ENCODE data around the gene LCN9.
"Not testable (repeated sequence)": the region's sequence is repeated elsewhere in the genome, so short reads cannot be mapped to it uniquely, and the experiment has no call there.

The LCN9 gene

GRCh38 chr9:135661816-135662560 lies 1.1 kb upstream of the LCN9 start:
- peaks cover 0 to 13% of the 10 kb centered on the region in 2 donors for H3K27me3 Mint-ChIP-seq
- no peaks in the 10 kb centered on the region for H3K4me1 Mint-ChIP-seq
- H3K36me3 Mint-ChIP-seq = no peaks in the 10 kb centered on the region
- no peak for ATAC-seq (replicated peaks)
- no peak for DNase-seq
- no peak overlapping the region for H3K4me3 Mint-ChIP-seq
- H3K9me3 Mint-ChIP-seq = no peaks in the 10 kb centered on the region
- H3K27ac Mint-ChIP-seq = no peak overlapping the region

GRCh38 chr9:135663451-135663770 lies 302 bp downstream of the LCN9 start:
- Mint-ChIP-seq H3K4me3 (no peak overlapping the region), H3K36me3 (no peaks in the 10 kb centered on the region), H3K27me3 (peaks cover 0 to 13% of the 10 kb centered on the region in 2 donors), H3K4me1 (no peaks in the 10 kb centered on the region), H3K9me3 (peaks cover 0 to 2% of the 10 kb centered on the region in 2 donors), H3K27ac (no peak overlapping the region)
- ATAC-seq (replicated peaks) (no peak), DNase-seq (no peak)

DNA sequence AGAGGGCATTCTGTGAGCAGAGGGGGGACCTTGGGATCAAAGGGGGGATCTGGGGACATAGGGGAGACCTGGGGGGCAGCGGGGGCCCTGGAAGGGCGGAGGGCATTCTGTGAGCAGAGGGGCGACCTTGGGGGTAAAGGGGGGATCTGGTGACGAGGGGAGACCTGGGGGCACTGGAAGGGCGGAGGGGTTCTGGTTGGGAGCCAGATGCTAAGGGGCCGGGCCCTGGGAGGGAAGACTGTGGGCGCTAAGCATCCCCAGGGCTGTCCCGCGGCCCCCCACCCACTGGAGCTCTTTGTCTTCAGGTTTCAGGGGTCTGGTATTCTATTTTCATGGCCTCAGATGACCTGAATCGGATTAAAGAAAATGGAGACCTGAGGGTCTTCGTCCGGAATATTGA lies 748 bp downstream of the LCN9 start:
- peaks cover under 1 to 3% of the 10 kb centered on the region in 2 donors for H3K9me3 Mint-ChIP-seq
- no peak overlapping the region for H3K4me3 Mint-ChIP-seq
- ATAC-seq (replicated peaks) (no peak), DNase-seq (no peak)
- no peak overlapping the region for H3K27ac Mint-ChIP-seq
- no peaks in the 10 kb centered on the region for H3K36me3 Mint-ChIP-seq
- no peaks in the 10 kb centered on the region for H3K4me1 Mint-ChIP-seq
- H3K27me3 Mint-ChIP-seq = peaks cover 0 to 13% of the 10 kb centered on the region in 2 donors

DNA sequence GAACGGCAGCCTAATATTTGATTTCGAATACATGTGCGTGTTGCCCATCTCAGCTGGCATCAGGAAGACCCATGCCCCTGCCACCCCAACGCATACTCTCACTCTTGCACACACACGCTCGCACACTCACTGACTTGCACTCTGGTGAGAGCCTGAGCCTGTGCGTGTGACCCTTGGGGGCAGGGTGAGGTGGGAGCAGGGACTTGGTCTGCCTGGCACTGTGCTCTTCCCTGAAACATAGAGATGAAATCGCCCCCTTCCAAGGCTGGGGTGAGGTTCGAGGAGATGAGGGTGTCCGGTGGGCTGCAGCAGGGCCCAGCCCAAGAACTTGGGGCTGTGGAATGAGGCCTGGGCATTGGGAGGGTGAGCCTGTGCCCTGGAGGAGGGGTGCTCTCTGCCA lies 1.2 kb downstream of the LCN9 start:
- no peaks in the 10 kb centered on the region for H3K36me3 Mint-ChIP-seq
- H3K4me3 Mint-ChIP-seq = no peak overlapping the region
- peaks cover 0 to 13% of the 10 kb centered on the region in 2 donors for H3K27me3 Mint-ChIP-seq
- H3K9me3 Mint-ChIP-seq = peaks cover 5 to 7% of the 10 kb centered on the region in 2 donors
- ATAC-seq (replicated peaks) (no peak), DNase-seq (no peak)
- no peaks in the 10 kb centered on the region for H3K4me1 Mint-ChIP-seq
- H3K27ac Mint-ChIP-seq = no peak overlapping the region

GRCh38 chr9:135664801-135665794 lies 2.0 kb downstream of the LCN9 start:
- Mint-ChIP-seq H3K27ac (no peak overlapping the region), H3K36me3 (no peaks in the 10 kb centered on the region), H3K4me3 (no peak overlapping the region), H3K27me3 (peaks cover 0 to 13% of the 10 kb centered on the region in 2 donors), H3K4me1 (no peaks in the 10 kb centered on the region), H3K9me3 (peaks cover 5 to 7% of the 10 kb centered on the region in 2 donors)
- DNase-seq (no peak), ATAC-seq (replicated peaks) (no peak)

- H3K27me3 Mint-ChIP-seq = peaks cover 0 to 13% of the 10 kb centered on the region in 2 donors
- H3K4me1 Mint-ChIP-seq = no peaks in the 10 kb centered on the region
- peaks cover 5 to 7% of the 10 kb centered on the region in 2 donors for H3K9me3 Mint-ChIP-seq
- ATAC-seq (replicated peaks) (no peak), DNase-seq (no peak)
- no peak overlapping the region for H3K4me3 Mint-ChIP-seq
- H3K27ac Mint-ChIP-seq = no peak overlapping the region
- no peaks in the 10 kb centered on the region for H3K36me3 Mint-ChIP-seq
Measured at GRCh38 chr9:135665795-135666189, 2.7 kb downstream of the LCN9 start.

DNA sequence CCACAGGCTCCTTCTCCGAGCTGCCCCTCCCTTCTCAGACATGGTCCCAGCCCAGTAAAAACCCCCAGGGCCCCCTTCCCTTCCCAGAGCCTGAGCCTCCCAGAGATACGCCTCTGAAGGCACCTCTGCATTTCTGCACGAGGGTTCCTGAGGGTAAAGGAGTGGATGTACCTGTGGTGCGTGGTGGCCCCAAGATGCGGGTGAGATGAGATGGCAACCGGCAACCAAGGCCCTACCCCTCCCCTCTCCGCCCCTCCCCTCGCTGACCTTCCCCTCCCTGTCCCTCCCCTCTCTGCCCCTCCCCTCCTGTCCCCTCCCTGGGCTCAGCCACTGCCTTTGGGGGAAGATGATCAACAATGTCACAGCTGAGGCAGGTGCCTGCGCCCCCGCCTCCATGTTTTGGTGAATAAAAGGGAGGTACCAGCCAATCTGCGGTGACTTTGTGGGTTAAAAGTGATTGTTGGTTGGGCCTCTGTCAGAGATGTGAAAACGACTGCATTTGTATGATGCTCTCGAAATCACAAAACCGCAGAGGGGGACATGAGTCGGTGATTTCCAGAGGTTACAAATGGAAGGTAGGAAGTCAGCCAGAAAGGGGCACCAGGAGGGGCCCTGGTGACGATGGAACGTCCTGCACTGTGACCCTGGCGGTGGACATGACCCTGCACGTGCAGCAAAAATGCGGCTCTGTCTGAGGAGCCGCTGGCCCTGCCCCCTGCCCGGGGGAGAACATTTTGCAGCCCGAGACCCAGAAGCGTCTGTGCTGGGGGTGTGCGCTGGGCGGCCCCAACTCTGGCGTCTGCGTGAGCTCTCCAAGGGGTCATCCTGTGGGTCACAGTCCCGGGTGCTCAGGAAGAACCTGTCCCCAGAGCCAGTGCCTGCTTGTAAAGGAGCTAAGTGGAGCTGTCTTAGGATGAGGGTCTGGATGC lies 3.7 kb downstream of the LCN9 start:
- DNase-seq (no peak), ATAC-seq (replicated peaks) (no peak)
- H3K9me3 Mint-ChIP-seq = peaks cover 5 to 7% of the 10 kb centered on the region in 2 donors
- no peaks in the 10 kb centered on the region for H3K36me3 Mint-ChIP-seq
- no peaks in the 10 kb centered on the region for H3K4me1 Mint-ChIP-seq
- H3K27me3 Mint-ChIP-seq = peaks cover 0 to 13% of the 10 kb centered on the region in 2 donors
- H3K27ac Mint-ChIP-seq = no peak overlapping the region
- H3K4me3 Mint-ChIP-seq = no peak overlapping the region

DNA sequence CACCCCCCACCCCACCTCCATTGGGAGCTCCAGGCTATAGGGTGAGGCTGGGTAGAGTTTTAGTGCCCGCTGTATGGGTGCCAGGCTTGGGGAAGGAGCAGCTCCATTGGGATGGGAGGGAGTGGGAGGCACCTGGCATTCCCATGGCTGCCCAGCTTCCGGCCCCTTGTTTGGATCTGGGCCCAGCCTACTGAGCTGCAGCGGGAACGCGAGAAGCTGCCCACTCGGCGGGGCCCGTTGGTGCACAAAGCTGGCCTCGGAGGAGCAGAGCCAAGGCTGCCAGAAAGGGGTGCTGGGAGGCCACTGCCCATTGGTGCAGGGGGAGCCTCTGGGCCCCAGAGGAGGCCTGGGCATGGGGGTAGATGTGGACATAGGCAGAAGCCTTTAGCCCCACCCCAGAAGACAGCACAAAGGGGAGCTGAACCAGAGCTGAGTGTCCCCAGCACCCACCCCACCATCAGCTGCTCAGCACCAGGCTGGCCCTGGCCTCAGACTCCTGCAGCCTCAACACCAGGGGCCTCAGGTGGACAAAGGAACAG lies 4.4 kb downstream of the LCN9 start:
- ATAC-seq (replicated peaks) = no peak
- H3K27me3 Mint-ChIP-seq = peaks cover 6 to 16% of the 10 kb centered on the region in 2 donors
- H3K36me3 Mint-ChIP-seq = no peaks in the 10 kb centered on the region
- no peak overlapping the region for H3K27ac Mint-ChIP-seq
- no peak for DNase-seq
- peaks cover 5 to 8% of the 10 kb centered on the region in 2 donors for H3K9me3 Mint-ChIP-seq
- H3K4me1 Mint-ChIP-seq = no peaks in the 10 kb centered on the region
- no peak overlapping the region for H3K4me3 Mint-ChIP-seq

- not testable (repeated sequence) for H3K27ac Mint-ChIP-seq; H3K9me3 Mint-ChIP-seq; H3K36me3 Mint-ChIP-seq; DNase-seq; H3K4me1 Mint-ChIP-seq; H3K4me3 Mint-ChIP-seq; ATAC-seq (replicated peaks)
- H3K27me3 Mint-ChIP-seq = peaks cover 6 to 16% of the 10 kb centered on the region in 2 donors
Measured at GRCh38 chr9:135669018-135669417, 5.9 kb downstream of the LCN9 start.

DNA sequence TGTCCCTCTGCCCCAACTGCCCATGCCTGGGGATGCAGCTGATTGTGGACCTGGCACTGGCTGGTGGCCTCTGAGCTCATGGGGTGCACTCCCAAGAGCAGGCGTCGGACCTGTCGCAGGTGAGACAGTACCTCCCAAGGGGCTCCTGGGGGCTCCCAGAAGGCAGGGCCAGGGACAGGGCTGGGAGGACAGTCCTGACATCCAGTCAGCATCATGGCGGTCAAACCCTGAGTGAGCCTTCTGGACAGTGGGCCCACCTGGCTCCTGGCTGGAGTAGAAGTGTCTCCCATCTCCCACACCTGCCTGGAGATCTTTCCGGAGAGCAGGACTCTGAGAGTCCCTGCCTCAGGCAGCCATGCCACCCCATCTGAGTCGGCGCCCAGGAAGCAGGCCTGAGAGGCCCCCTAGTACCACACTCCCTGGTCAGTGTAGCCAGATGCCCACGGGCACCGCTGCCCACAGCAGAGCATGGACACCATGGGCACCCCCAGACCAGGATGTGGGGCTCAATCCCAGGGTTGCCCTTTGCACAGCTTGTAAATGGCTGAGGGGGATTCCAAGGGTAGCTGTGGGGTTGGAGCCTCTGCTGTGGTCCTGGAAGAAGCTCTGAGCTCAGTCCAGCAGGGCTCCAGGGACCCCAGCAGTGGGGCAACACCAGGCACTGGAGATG lies 6.6 kb downstream of the LCN9 start:
- ATAC-seq (replicated peaks) = no peak
- H3K27ac Mint-ChIP-seq = no peak overlapping the region
- no peak overlapping the region for H3K4me3 Mint-ChIP-seq
- peaks cover 6 to 11% of the 10 kb centered on the region in 2 donors for H3K27me3 Mint-ChIP-seq
- H3K9me3 Mint-ChIP-seq = peaks cover 5 to 8% of the 10 kb centered on the region in 2 donors
- no peaks in the 10 kb centered on the region for H3K36me3 Mint-ChIP-seq
- no peaks in the 10 kb centered on the region for H3K4me1 Mint-ChIP-seq
- no peak for DNase-seq

- H3K4me3 Mint-ChIP-seq = no peak overlapping the region
- peaks cover 5 to 8% of the 10 kb centered on the region in 2 donors for H3K9me3 Mint-ChIP-seq
- no peak overlapping the region for H3K27ac Mint-ChIP-seq
- no peaks in the 10 kb centered on the region for H3K4me1 Mint-ChIP-seq
- no peaks in the 10 kb centered on the region for H3K36me3 Mint-ChIP-seq
- no peak for ATAC-seq (replicated peaks)
- H3K27me3 Mint-ChIP-seq = peaks cover 6 to 8% of the 10 kb centered on the region in 2 donors
- no peak for DNase-seq
Measured at GRCh38 chr9:135670721-135671590, 7.8 kb downstream of the LCN9 start.

- Mint-ChIP-seq H3K4me3 (no peak overlapping the region), H3K9me3 (peaks cover 5 to 8% of the 10 kb centered on the region in 2 donors), H3K27me3 (peaks cover 4 to 6% of the 10 kb centered on the region in 2 donors), H3K27ac (no peak overlapping the region), H3K4me1 (no peaks in the 10 kb centered on the region), H3K36me3 (no peaks in the 10 kb centered on the region)
- DNase-seq (no peak), ATAC-seq (replicated peaks) (no peak)
Measured at GRCh38 chr9:135671591-135672041, 8.5 kb downstream of the LCN9 start.

Data from stimulated activated naive B cell treated with anti-CD40 and anti-IgM and Interleukin-4, amounts not matched to agents 10 μg/mL and 1 μg/mL and 100 μg/mL, for 72 hours (primary cell).